Activated B cell treated with CpG ODN at 0.5 μM for 24 hours (primary cell): ENCODE measurements around the gene NETO1. TPM values are rescaled to one million over a fixed set of nuclear protein-coding genes. Genes with fewer than 3 reads are reported as not detected.

ENCODE experiments used
- ATAC-seq: fragments of 200-7000 bp; cut with Tn5 transposase; one replicate; pipeline ENCODE4 v1.10.0; 2021; ENCODE audit warnings: low read depth, mild to moderate bottlenecking, moderate library complexity
- CTCF ChIA-PET: fragments of 350-600 bp; sonication (Branson Sonifier 250); formaldehyde crosslinking; loops from one replicate; lab custom pipeline; 2021; ENCODE audit warnings: antibody characterized with exemption; lab: Charles Lee
- POLR2A ChIA-PET: fragments of 350-600 bp; sonication (Branson Sonifier 250); formaldehyde crosslinking; loops from one replicate; lab custom pipeline; 2021; ENCODE audit warnings: antibody characterized with exemption; lab: Charles Lee
- DNase-seq: peaks from one replicate; pipeline ENCODE4 v3.0.0; 2022
- H3K27ac Mint-ChIP-seq: one replicate; pipeline ENCODE4 v1.8.0; 2020; ENCODE audit warnings: mixed read lengths
- H3K27me3 Mint-ChIP-seq: one replicate; pipeline ENCODE4 v1.8.0; 2021; ENCODE audit warnings: mixed read lengths
- H3K36me3 Mint-ChIP-seq: one replicate; pipeline ENCODE4 v1.8.0; 2021; ENCODE audit warnings: low read depth, mixed read lengths
- H3K4me1 Mint-ChIP-seq: one replicate; pipeline ENCODE4 v1.8.0; 2021; ENCODE audit warnings: mixed read lengths
- H3K4me3 Mint-ChIP-seq: one replicate; pipeline ENCODE4 v1.8.0; 2020; ENCODE audit warnings: mild to moderate bottlenecking, mixed read lengths
- H3K9me3 Mint-ChIP-seq: one replicate; pipeline ENCODE4 v1.8.0; 2020; ENCODE audit warnings: mixed read lengths
- CTCF ChIP-seq: fragments of 200-600 bp; IDR thresholded peaks from one replicate; pipeline ENCODE4 v1.8.0; 2022; ENCODE audit warnings: antibody characterized with exemption, mild to moderate bottlenecking
- intact Hi-C: fragments of 100-400 bp; cut with micrococcal nuclease; formaldehyde crosslinking; loops from one replicate; pipeline ENCODE4 v1.15.1; 2024
- total RNA-seq: library from RNA; stranded (reverse); gene quantifications from 2 replicates; pipeline ENCODE4 v1.2.3, GENCODE V29; 2022

NETO1 gene
- total RNA-seq, 1 donor from 2014 or later = 9.1 TPM

GRCh38 chr18:72726201-72726600, 141.6 kb downstream of the NETO1 start:
- Mint-ChIP-seq H3K9me3 (peaks cover 3% of the 10 kb centered on the region), H3K36me3 (no peaks in the 10 kb centered on the region), H3K27me3 (no peaks in the 10 kb centered on the region), H3K4me1 (no peaks in the 10 kb centered on the region), H3K27ac (no peak overlapping the region), H3K4me3 (no peak overlapping the region)
- no peak for ATAC-seq
- POLR2A ChIA-PET = no interaction called here
- DNase-seq = no peak
- CTCF ChIA-PET = no interaction called here
- intact Hi-C loops = no loop called here
- TF ChIP-seq CTCF = no peak

- Mint-ChIP-seq H3K4me3 (no peak overlapping the region), H3K27me3 (no peaks in the 10 kb centered on the region), H3K27ac (no peak overlapping the region), H3K36me3 (no peaks in the 10 kb centered on the region), H3K9me3 (peaks cover 3% of the 10 kb centered on the region), H3K4me1 (no peaks in the 10 kb centered on the region)
- DNase-seq (no peak), ATAC-seq (no peak)
- intact Hi-C loops = no loop called here
- POLR2A ChIA-PET = no interaction called here
- no peak for TF ChIP-seq CTCF
- CTCF ChIA-PET = no interaction called here
Measured at GRCh38 chr18:72721330-72721729, 146.5 kb downstream of the NETO1 start.

DNA sequence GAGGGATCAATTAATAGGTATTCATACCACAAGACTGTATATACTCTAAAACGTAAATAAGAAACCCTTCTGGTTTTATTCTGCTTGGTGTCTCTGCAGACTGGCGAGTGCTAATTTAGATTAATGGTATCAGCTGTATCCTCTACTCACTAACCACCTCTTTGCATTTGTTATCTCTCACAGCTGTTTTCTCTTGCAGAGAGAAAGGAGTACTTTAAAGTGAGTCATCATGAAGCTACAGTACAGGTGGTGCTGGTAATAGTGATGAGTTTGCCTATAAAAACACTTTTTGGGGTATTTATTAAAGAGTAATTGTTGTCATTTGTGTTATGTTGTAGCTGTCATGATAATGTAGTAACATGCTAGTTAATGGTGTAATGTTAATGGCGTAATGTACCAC, 147.7 kb downstream of the NETO1 start:
- H3K36me3 Mint-ChIP-seq = no peaks in the 10 kb centered on the region
- H3K4me3 Mint-ChIP-seq = no peak overlapping the region
- H3K27ac Mint-ChIP-seq = no peak overlapping the region
- intact Hi-C loops = no loop called here
- no peak for TF ChIP-seq CTCF
- DNase-seq (no peak), ATAC-seq (no peak)
- no peaks in the 10 kb centered on the region for H3K9me3 Mint-ChIP-seq
- H3K27me3 Mint-ChIP-seq = no peaks in the 10 kb centered on the region
- POLR2A ChIA-PET = no interaction called here
- CTCF ChIA-PET = no interaction called here
- H3K4me1 Mint-ChIP-seq = no peaks in the 10 kb centered on the region

DNA sequence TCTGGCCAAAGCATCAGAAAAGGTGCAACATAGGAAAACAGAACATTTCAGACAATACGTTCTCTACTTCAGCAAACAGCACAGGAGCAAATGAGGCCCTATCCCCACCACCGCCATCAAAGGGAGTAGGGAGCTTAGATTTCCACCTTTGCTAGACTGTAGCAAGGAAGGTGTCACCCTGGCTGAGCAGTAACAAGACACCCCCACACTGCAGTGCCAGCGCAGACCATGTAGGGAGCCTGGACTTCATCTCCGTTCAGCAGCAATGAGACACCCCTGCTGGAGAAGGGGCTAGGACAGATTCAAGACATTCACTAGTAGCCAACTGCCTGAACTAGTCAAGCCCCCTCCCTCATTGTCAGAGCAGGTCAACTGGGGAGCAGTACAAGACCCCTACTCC, 163.6 kb downstream of the NETO1 start:
- H3K9me3 Mint-ChIP-seq = no peaks in the 10 kb centered on the region
- no peak for ATAC-seq

DNA sequence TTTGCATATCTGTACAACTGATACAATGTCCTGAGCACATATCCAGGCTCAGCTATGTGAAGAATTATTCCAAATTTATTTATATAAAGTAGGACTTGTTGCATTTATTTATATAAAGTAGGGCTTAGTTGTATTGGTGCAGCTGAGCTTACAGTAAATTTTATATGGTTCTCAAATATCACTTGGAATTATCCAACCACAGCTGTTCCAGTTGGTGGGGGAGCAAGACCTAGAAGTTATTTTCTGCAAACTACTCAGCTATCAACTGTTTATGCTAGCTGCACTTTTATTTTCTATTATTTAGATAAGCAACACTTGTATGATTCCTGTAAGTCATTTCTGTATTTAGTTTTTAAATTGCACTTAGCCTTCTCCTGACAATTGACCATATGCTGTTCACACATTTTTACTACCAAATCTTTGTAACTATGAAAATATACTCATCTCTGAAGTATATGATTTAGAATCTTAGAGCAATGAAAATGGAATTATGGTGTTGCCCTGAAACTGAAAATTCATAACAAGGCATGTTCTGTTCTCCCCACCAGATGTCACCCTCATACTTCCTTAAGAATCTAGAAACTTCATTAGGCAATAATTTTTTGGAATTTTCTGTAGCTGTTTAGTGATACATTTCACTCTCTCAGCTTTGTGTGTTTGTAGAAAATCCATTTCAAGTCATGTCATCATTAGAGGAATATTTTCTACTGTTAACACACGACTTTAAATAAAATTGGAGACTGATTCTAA, 166.7 kb downstream of the NETO1 start:
- no peaks in the 10 kb centered on the region for H3K27me3 Mint-ChIP-seq

More for the DNA sequence above, 163.6 kb downstream of the NETO1 start:
- Mint-ChIP-seq H3K4me1 (no peaks in the 10 kb centered on the region), H3K36me3 (no peaks in the 10 kb centered on the region), H3K4me3 (no peak overlapping the region), H3K27ac (no peak overlapping the region), H3K27me3 (no peaks in the 10 kb centered on the region)
- POLR2A ChIA-PET = no interaction called here
- no peak for DNase-seq
- CTCF ChIA-PET = no interaction called here
- TF ChIP-seq CTCF = no peak
- intact Hi-C loops = no loop called here

More for the DNA sequence above, 166.7 kb downstream of the NETO1 start:
- no peaks in the 10 kb centered on the region for H3K36me3 Mint-ChIP-seq
- no peak overlapping the region for H3K4me3 Mint-ChIP-seq
- intact Hi-C loops = loop anchor here (1.0 kb wide), 1 partner anchor 1141 kb away; no protein-coding TSS in a partner anchor
- no peak overlapping the region for H3K27ac Mint-ChIP-seq
- ATAC-seq (no peak), DNase-seq (no peak)
- H3K4me1 Mint-ChIP-seq = no peaks in the 10 kb centered on the region
- H3K9me3 Mint-ChIP-seq = no peaks in the 10 kb centered on the region
- TF ChIP-seq CTCF = no peak
- ChIA-PET CTCF (no interaction called here), POLR2A (no interaction called here)
